ENCODE data around the gene ELFN2.

DNA sequence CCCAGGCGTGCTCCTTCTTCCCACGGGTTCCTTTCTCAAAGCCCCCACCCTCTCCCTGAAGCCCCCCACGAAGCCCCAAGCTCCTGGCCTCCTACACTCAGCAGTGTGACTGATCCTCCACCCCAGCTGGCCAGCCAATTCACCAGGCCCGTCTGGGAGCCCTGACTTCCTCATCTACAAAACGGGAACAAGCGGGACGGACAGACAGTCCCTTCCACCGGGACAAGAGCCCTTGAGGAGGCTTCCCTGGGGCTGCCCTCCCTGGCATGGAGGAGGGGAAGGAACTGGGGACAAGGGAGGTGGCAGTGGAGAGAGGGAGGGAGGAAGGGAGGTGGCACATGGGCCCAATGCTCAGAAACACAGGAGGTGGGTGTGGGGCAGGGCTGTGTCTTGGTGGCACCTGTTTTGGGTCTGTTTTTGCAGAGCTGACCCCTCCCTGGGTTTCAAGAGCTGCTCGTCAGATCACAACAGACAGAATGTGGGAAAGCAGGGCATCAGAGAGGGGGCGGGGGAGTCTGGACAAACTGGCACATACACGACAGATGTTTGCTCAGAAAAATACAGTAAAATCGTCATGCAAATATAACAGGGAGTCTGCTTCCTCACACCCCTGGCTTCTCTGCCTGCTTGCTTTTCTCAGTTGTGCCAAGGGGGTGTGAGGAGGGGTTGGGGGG, 56.8 kb downstream of the ELFN2 start:
- TF ChIP-seq CTCF (conservative IDR thresholded peaks at IDR 0.05 in 1 of 2, IDR thresholded peaks at IDR 0.05 in 1 of 2; ENCODE audit: extremely low read depth in 1 of 2, insufficient read depth in 1 of 2, low read depth in 1 of 2, low read length in 2 of 2) (no peak), EZH2 (IDR thresholded peaks at IDR 0.05; ENCODE audit: borderline replicate concordance, low read length) (no peak)
